ENCODE measurements around the gene KCTD5. TPM values are rescaled to one million over a fixed set of nuclear protein-coding genes. Genes with fewer than 3 reads are reported as not detected.

KCTD5 gene
- total and polyA plus RNA-seq, 10 of the 15 experiments (the other 5 are each of a cell fraction or from before 2014, with no cell fraction given), result 0.58 to 56.4 (median 37.3) TPM

DNA sequence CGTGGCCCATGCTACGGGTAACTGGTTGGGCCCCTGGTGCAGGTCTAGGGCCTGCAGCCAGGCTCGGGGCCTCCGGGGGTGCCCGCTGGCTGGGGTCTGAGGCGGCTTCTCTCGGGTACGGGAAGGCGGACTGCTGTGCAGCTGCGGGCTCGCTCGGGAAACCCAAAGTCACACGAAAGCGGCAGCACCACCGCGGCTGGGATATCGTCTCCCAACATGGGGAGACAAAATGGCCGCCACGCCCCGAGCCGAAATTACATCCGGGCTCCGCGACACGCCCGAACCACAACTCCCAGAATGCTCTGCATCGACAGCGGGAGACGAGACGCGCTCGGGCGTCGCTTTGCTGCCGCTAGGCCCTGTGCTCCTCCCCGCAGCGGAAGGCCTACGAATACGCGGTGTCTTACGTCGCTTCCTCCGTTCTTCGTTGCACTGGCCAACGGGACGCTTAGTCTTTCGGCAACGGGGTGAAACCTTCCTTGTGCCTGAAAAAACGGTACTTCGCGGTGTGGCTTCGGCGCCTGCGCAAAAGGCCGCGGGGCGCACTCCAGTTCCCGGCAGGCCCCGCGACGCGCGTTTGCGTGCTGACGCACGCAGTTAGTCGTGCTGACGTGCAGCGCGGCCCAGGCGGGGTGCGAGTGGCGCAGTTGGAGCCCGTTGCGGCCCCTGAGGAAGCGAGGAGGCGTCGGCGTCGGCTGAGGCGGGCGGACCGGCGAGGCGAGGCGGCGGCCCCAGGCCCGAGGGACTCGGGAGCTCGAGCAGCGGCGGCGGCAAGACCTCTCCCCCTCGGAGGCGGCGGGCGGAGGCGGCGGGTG lies 69.9 kb downstream of the KCTD5 start, which contains the start of gene SRRM2 (continued):
- TF ChIP-seq, protein P1, sequence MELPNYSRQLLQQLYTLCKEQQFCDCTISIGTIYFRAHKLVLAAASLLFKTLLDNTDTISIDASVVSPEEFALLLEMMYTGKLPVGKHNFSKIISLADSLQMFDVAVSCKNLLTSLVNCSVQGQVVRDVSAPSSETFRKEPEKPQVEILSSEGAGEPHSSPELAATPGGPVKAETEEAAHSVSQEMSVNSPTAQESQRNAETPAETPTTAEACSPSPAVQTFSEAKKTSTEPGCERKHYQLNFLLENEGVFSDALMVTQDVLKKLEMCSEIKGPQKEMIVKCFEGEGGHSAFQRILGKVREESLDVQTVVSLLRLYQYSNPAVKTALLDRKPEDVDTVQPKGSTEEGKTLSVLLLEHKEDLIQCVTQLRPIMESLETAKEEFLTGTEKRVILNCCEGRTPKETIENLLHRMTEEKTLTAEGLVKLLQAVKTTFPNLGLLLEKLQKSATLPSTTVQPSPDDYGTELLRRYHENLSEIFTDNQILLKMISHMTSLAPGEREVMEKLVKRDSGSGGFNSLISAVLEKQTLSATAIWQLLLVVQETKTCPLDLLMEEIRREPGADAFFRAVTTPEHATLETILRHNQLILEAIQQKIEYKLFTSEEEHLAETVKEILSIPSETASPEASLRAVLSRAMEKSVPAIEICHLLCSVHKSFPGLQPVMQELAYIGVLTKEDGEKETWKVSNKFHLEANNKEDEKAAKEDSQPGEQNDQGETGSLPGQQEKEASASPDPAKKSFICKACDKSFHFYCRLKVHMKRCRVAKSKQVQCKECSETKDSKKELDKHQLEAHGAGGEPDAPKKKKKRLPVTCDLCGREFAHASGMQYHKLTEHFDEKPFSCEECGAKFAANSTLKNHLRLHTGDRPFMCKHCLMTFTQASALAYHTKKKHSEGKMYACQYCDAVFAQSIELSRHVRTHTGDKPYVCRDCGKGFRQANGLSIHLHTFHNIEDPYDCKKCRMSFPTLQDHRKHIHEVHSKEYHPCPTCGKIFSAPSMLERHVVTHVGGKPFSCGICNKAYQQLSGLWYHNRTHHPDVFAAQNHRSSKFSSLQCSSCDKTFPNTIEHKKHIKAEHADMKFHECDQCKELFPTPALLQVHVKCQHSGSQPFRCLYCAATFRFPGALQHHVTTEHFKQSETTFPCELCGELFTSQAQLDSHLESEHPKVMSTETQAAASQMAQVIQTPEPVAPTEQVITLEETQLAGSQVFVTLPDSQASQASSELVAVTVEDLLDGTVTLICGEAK (IDR thresholded peaks at IDR 0.05; ENCODE audit: borderline replicate concordance), result peak; percentile 64; the same call in 1 of the 2 replicates
- TF ChIP-seq CBX3 (IDR thresholded peaks at IDR 0.05; ENCODE audit: borderline replicate concordance, low read depth) (no peak), PML (IDR thresholded peaks at IDR 0.05; ENCODE audit: low read length) (peak; percentile 64), ZZZ3 (IDR thresholded peaks at IDR 0.05; ENCODE audit: control insufficient read depth, insufficient read length, low read depth) (no peak), ZNF207 (IDR thresholded peaks at IDR 0.05; ENCODE audit: borderline replicate concordance) (peak; percentile 76), TARDBP (IDR thresholded peaks at IDR 0.05; ENCODE audit: borderline replicate concordance) (no peak), SREBF1 (IDR thresholded peaks at IDR 0.05; ENCODE audit: low read length) (peak; percentile 64; the same call in 1 of the 2 replicates), EGR1 (IDR thresholded peaks at IDR 0.05; ENCODE audit: borderline replicate concordance in 1 of 2, low read depth in 2 of 2, low read length in 2 of 2) (peak; percentile 7 to 87; a peak in 1 of 3 replicates), MXI1 (IDR thresholded peaks at IDR 0.05; ENCODE audit: low read depth, low read length) (peak; percentile 54), MEF2B (IDR thresholded peaks at IDR 0.05; ENCODE audit: partially characterized antibody, poor library complexity, severe bottlenecking) (peak; percentile 10)
- TF ChIP-seq, protein P2, sequence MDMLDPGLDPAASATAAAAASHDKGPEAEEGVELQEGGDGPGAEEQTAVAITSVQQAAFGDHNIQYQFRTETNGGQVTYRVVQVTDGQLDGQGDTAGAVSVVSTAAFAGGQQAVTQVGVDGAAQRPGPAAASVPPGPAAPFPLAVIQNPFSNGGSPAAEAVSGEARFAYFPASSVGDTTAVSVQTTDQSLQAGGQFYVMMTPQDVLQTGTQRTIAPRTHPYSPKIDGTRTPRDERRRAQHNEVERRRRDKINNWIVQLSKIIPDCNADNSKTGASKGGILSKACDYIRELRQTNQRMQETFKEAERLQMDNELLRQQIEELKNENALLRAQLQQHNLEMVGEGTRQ (IDR thresholded peaks at IDR 0.05; ENCODE audit: borderline replicate concordance, low read depth, low read length), result no peak
- TF ChIP-seq, protein P3, sequence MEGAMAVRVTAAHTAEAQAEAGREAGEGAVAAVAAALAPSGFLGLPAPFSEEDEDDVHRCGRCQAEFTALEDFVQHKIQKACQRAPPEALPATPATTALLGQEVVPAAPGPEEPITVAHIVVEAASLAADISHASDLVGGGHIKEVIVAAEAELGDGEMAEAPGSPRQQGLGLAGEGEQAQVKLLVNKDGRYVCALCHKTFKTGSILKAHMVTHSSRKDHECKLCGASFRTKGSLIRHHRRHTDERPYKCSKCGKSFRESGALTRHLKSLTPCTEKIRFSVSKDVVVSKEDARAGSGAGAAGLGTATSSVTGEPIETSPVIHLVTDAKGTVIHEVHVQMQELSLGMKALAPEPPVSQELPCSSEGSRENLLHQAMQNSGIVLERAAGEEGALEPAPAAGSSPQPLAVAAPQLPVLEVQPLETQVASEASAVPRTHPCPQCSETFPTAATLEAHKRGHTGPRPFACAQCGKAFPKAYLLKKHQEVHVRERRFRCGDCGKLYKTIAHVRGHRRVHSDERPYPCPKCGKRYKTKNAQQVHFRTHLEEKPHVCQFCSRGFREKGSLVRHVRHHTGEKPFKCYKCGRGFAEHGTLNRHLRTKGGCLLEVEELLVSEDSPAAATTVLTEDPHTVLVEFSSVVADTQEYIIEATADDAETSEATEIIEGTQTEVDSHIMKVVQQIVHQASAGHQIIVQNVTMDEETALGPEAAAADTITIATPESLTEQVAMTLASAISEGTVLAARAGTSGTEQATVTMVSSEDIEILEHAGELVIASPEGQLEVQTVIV (IDR thresholded peaks at IDR 0.05; ENCODE audit: borderline replicate concordance, partially characterized antibody), result peak; percentile 75
- TF ChIP-seq, protein P4, sequence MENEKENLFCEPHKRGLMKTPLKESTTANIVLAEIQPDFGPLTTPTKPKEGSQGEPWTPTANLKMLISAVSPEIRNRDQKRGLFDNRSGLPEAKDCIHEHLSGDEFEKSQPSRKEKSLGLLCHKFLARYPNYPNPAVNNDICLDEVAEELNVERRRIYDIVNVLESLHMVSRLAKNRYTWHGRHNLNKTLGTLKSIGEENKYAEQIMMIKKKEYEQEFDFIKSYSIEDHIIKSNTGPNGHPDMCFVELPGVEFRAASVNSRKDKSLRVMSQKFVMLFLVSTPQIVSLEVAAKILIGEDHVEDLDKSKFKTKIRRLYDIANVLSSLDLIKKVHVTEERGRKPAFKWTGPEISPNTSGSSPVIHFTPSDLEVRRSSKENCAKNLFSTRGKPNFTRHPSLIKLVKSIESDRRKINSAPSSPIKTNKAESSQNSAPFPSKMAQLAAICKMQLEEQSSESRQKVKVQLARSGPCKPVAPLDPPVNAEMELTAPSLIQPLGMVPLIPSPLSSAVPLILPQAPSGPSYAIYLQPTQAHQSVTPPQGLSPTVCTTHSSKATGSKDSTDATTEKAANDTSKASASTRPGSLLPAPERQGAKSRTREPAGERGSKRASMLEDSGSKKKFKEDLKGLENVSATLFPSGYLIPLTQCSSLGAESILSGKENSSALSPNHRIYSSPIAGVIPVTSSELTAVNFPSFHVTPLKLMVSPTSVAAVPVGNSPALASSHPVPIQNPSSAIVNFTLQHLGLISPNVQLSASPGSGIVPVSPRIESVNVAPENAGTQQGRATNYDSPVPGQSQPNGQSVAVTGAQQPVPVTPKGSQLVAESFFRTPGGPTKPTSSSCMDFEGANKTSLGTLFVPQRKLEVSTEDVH (IDR thresholded peaks at IDR 0.05; ENCODE audit: low read depth, partially characterized antibody), result no peak
- TF ChIP-seq, protein P5, sequence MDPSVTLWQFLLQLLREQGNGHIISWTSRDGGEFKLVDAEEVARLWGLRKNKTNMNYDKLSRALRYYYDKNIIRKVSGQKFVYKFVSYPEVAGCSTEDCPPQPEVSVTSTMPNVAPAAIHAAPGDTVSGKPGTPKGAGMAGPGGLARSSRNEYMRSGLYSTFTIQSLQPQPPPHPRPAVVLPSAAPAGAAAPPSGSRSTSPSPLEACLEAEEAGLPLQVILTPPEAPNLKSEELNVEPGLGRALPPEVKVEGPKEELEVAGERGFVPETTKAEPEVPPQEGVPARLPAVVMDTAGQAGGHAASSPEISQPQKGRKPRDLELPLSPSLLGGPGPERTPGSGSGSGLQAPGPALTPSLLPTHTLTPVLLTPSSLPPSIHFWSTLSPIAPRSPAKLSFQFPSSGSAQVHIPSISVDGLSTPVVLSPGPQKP (IDR thresholded peaks at IDR 0.05; ENCODE audit: low read depth, low read length), result no peak; the same call in 1 of the 2 replicates

Measured in GM12878 (cell line).